Fibroblast of skin of left biceps (primary cell): ENCODE data around the gene TAB2.
"Not testable (repeated sequence)": the region's sequence is repeated elsewhere in the genome, so short reads cannot be mapped to it uniquely, and the experiment has no call there.

Experiments
- DNase-seq, 2 experiments: peaks; one replicate each; pipeline ENCODE4 v3.0.0-alpha.2; 2013; ENCODE audit warnings: low read depth in 2 of 2

Gene TAB2

GRCh38 chr6:149313070-149313469, 4.4 kb upstream of the TAB2 start:
- DNase-seq: no peak

DNA sequence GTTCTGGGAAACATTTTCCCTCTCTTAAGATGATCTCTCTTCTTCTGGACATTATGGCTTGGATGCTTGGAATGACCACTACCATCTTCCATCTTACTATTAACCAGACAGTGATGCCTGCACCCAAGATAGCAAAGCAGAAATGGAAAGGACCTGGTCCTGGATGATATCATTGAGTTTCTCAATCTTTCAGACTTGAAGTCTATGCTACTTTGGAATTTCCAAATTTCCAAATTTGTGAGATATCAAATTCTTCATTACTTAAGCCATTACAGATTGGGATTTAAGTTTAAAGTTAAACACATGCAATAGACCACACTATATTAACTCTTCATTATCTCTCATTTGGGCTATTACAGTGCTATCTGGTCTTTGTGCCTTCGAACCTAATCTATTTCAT, 3.7 kb upstream of the TAB2 start:
- DNase-seq: no peak

DNA sequence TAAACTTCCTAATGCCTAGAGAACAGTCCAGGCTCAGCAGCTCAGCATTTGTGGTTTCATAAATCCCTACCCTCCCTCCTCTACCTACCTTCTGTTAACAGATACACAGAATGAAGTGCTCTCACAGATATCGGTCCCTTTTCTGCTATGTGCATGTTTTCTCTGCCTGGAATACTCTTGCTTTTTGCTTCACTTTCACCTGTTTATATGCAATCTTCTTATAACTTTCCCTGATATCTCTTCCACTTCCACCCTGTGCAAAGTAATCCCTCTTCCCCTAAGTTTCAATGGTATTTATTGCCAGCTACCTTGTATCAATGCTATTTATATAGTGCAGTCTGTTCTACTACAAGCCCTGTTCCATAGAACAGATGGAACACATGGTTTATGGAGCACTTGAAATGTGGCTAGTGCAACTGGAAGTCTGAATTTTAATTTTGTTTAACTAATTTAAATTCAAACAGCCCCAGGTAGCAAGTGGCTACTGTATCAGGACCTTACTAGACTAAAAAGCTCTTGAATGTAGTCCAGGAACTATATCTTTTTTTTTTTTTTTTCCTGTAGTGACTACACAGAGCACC, 3.1 kb upstream of the TAB2 start:
- no peak for DNase-seq

DNA sequence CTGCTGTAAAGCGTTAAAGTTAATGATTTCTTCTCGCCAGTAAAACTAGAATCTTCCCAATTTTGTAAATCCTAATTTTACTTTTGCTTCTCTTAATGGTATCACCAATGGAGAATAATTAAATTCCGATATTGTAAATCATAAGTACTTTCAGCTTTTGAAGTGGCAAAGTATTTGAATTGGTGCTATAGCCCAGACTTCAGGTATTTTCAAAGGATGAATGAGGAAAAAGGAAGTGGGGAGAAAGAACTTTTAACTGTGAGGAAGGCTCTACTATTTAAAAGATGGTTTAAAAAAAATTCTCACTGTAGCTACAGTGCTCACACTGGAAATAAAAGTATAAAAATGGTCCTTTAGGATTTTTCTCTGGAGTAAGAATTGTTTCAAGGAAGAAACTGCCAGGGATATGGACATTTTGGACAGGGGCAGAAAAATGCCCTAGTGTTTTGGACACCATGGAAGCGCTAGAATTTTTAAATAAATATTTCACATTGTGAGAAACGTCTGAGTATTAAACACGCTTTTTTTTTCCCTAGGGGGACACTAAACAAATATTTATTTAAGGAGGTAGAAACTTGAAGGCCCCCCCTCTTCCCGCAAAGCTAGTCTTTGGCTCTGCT, 1.3 kb upstream of the TAB2 start:
- no peak for DNase-seq

DNA sequence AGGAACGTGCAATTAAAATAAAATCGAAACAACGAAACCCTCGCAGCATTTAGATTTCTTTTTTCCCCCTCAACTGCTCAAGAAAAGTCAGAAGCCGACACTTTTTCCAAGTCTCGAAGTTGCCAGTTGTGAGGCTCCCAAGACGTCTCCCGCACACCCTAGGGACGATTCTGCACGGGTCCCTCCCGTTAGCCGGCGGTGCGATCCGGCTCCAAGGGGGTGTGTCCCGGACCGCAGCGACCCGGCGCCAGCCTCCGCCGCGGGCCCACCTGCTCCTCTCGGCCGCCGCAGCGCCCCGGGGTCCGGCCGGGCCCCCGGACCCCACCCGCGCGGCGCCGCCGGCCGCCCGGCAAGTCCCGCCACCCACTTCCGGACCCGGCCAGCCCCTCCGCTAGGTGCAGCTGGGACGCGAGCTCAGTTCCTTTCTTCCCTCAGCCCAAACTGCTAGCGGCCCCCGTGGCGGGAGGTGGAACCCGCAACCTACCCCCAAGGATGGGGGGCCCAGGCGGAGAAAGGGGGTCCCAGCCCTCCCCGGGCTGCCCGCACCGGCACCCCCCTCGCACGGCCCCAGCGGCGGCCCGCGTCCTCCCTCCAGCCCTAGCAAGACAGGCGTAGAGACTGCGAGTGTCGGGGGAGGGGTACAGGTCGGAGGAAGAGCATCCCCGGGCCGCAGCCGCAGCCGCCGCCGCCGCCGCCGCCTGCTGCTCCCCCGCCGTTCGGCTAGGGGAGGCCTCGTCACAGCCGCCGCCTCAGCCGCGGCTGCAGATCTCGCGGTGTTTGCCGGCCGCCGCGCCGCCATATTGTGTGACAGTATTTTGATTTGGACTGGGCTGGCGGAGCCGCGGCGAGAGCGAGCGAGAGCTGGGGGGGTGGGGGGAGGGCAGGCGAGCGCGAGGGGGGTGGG, 520 bp upstream of the TAB2 start:
- DNase-seq: peak; percentile 89 to 90

DNA sequence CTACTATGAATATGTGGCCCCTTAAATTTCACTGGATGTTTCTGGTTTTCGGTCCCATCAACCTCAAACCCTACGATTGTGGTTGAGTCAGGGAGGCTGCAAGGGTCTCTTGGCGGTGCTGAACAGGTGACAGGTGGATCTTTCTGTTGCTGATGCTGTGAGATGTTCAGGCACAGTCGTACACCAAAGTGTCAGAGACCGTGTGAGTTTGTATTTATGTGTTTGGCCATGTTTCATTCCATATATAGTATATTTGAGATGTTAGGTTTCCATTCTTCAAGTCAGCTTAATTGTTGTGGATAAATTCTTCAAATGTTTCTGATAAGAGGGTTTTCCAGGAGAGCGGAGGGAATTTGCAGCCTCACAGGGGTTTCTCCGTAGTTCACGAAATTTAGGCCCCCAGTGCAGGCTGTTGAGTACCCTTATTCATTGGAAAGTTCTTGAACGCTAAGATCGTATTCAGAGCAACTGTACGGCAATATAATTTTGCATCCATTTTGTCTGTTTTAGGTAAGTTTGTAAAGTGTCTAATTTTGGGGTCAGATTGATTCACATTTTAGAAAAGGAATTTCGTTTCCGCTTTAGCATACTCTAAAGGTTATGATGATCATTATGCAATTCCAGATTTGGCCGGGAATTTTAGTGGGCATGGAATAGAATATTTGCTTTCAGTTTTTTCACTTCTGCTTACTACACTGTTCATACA, 1.2 kb downstream of the TAB2 start:
- DNase-seq: no peak

DNA sequence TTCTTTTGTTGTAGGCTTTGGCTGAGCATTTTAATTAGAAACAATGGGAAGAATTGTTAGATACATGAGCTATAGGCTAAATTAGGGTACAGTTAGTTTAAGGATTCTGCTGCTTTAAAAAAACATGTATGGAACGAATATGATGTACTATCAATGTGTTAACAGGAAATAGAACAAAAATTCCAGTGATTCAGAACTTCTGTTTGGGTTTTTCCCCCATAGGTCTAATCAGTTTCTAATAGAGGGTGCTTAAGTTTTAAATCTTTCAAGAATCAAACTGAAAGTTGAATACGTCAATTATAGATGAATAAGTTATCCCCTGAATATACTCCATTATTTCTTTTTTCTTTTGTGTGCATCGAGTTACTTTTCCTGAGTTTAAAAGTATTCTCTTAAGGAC, 1.9 kb downstream of the TAB2 start:
- no peak for DNase-seq

DNA sequence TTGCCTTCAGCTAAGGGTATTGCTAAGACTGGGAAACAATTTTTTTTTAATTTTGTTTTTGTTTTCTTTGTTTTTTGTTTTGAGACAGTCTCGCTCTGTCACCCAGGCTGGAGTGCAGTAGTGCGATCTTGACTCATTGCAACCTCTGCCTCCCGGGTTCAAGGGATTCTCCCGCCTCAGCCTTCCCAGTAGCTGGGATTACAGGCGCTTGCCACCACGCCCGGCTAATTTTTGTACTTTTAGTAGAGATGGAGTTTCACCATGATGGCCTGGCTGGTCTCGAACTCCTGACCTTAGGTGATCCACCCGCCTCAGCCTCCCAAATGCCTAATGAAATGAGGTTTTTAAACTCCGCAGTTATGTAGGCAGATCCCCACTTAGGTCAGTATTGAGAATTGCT, 2.5 kb downstream of the TAB2 start:
- DNase-seq: not testable (repeated sequence)

GRCh38 chr6:149320796-149321195, 3.3 kb downstream of the TAB2 start:
- DNase-seq: no peak

- no peak for DNase-seq
Measured at GRCh38 chr6:149323353-149323752, 5.8 kb downstream of the TAB2 start.

DNA sequence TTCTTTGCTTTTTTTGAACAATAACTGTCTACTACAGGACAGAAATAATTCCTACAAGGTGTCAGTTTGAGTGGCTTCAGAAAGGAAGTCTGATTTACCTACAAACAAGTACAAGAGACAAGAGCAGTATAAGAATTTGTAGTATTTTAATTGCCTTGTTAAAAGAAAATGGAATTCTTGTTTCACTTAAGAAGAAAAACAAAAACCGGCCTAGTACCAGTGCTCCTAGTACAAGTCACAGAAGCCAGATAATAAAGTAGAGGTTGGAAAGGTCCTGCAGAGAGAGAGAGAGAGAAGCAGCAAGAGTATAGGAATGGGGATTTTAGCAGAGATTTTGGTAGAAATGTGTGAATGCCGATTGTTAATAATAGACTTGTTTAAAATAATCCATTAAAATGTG, 6.4 kb downstream of the TAB2 start:
- DNase-seq: no peak

GRCh38 chr6:149324428-149324827, 6.9 kb downstream of the TAB2 start:
- DNase-seq: no peak

GRCh38 chr6:149325648-149326236, 8.2 kb downstream of the TAB2 start:
- no peak for DNase-seq

DNA sequence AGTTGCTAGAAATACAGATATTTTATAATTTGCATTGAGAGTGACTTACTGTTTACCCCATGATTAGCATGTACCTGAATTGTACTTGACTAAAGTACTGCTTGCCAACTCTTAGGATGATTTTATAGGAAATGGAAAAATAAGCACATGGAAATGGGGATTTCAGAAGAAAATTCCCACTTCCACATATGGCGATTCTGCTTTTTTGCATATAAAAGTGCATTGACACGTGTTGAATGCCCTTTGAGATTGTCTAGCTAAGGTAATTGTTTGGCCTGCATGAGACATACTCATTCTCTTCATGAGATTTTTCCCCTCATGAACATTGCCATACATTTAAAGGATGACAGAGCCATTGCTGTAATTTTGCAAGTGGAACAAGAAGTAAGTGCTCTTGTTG, 10.1 kb downstream of the TAB2 start:
- DNase-seq: no peak

- DNase-seq: no peak
Measured at GRCh38 chr6:149328083-149328482, 10.6 kb downstream of the TAB2 start.

DNA sequence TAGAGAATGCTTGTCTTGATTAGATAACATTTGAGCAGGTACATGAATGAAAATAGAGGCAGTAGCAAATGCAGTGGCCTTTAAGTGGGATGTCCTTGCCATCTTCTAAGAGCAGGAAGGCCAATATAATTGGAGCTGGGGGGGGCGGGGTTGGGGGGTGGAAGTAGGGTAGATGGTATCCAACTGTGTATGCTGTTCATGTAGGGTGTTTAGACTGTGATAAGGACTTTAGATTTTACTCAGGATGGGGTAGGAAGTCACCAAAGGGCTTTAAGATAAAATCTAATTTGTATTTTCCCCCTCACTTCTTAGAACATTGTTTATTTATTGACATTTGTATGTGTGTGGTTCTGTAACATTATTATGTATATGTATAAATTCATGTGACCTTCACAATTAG, 12.0 kb downstream of the TAB2 start:
- no peak for DNase-seq

- DNase-seq: no peak
Measured at GRCh38 chr6:149330133-149330532, 12.6 kb downstream of the TAB2 start.

DNA sequence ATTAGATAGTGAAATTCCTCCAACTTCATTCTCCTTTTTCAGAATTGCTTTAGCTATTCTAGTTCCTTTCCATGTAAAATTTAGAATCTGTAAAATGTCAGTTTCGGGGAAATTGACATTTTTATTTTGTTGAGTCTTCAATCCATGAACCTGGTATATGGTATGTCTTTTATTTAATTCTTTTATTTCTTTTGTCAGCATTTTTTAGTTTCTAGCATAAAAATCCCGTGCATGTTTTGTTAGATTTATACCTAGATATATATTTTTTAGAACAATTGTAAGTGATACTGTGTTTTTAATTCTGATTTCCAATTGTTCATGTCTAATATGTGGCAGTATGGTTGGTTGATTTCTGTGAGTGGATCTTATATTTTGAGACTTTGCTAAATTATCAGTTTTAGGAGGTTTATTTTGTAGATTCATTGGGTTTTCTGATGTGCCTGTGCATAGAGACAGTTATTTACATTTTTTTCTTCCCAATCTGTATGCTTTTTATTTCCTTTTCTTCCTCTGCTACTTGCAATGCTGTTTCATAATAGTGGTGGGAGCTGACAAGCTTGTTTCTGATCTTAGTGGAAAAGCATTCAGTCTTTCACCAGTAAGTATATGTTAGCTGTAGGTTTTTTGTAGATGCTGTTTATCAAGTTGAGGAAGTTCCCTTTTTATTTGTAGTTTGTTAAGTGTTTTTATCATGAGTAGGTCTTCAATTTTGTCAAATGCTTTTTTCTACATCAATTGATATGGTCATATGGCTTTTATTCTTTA, 13.7 kb downstream of the TAB2 start:
- DNase-seq: no peak

- DNase-seq: no peak
Measured at GRCh38 chr6:149331871-149332270, 14.4 kb downstream of the TAB2 start.

DNA sequence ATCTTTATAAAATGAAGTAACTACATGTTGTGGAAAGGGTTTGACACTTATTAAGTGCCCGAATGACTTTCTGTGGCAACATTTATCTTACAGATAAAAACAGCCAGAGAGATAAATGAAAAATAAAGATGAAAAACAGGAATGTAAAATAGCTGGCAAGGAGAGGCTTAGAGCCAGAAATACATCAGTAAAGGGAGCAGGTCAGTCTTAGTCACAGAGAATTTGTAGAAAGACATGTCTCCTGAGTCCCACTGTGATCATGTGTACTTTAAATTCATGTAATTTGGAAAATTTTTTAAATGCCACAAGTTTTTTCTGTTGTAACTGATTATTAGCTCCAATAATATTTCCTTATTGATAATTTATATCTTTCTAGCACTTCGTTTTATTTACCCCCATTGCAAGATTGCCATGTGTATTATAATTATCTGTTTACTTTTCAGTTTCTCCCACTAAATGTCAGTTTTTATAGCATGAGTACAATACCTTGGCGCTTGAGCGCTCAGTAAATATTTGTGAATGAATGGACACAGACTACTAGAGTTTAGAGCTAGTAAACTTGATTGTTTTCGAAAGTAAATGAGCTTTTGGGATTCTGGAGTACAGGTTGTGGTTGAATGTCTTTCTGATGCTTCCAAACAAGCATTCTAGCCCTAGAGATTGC, 15.2 kb downstream of the TAB2 start:
- DNase-seq: no peak

- no peak for DNase-seq
Measured at GRCh38 chr6:149333266-149333620, 15.7 kb downstream of the TAB2 start.
